Mucosa of stomach (tissue), 1 donor: ENCODE data around the gene KCTD2.

ENCODE experiments used
- H3K27me3 ChIP-seq: one replicate; pipeline ENCODE4 v1.7.0; 2013; ENCODE audit warnings: mild to moderate bottlenecking, low read length; ENCODE audit not compliant: control insufficient read depth, insufficient read depth
- H3K36me3 ChIP-seq: one replicate; pipeline ENCODE4 v1.7.0; 2013; ENCODE audit warnings: low read length; ENCODE audit not compliant: control insufficient read depth, insufficient read depth
- H3K4me1 ChIP-seq: one replicate; pipeline ENCODE4 v1.7.0; 2013; ENCODE audit warnings: mild to moderate bottlenecking, low read length; ENCODE audit not compliant: control insufficient read depth, insufficient read depth
- H3K4me3 ChIP-seq: one replicate; pipeline ENCODE4 v1.7.0; 2013; ENCODE audit warnings: low read length
- H3K9ac ChIP-seq: one replicate; pipeline ENCODE4 v1.7.0; 2013; ENCODE audit warnings: mild to moderate bottlenecking, low read length, moderate library complexity
- H3K9me3 ChIP-seq: one replicate; pipeline ENCODE4 v1.7.0; 2013; ENCODE audit warnings: mild to moderate bottlenecking, low read length, moderate library complexity; ENCODE audit not compliant: control insufficient read depth
- donor health status: Pancreatic carcinoma.

KCTD2 gene

GRCh38 chr17:75102385-75102821 is 55.4 kb downstream of the KCTD2 start:
- no peaks in the 10 kb centered on the region for H3K27me3 ChIP-seq

GRCh38 chr17:75103601-75104554 is 56.9 kb downstream of the KCTD2 start:
- H3K9me3 ChIP-seq, result no peaks in the 10 kb centered on the region
- no peaks in the 10 kb centered on the region for H3K27me3 ChIP-seq
- no peaks in the 10 kb centered on the region for H3K36me3 ChIP-seq
- no peak overlapping the region for H3K4me3 ChIP-seq
- no peak overlapping the region for H3K9ac ChIP-seq
- H3K4me1 ChIP-seq, result peaks cover 10% of the 10 kb centered on the region

More at GRCh38 chr17:75102385-75102821, 55.4 kb downstream of the KCTD2 start:
- no peak overlapping the region for H3K9ac ChIP-seq
- H3K4me1 ChIP-seq, result peaks cover 7% of the 10 kb centered on the region
- H3K9me3 ChIP-seq, result no peaks in the 10 kb centered on the region
- no peak overlapping the region for H3K4me3 ChIP-seq
- no peaks in the 10 kb centered on the region for H3K36me3 ChIP-seq

- Histone ChIP-seq H3K9ac (peak overlapping the region; percentile 25), H3K27me3 (no peaks in the 10 kb centered on the region), H3K4me1 (peaks cover 18% of the 10 kb centered on the region), H3K36me3 (no peaks in the 10 kb centered on the region), H3K4me3 (no peak overlapping the region), H3K9me3 (no peaks in the 10 kb centered on the region)
Observed at GRCh38 chr17:75105126-75106080, 58.4 kb downstream of the KCTD2 start.

DNA sequence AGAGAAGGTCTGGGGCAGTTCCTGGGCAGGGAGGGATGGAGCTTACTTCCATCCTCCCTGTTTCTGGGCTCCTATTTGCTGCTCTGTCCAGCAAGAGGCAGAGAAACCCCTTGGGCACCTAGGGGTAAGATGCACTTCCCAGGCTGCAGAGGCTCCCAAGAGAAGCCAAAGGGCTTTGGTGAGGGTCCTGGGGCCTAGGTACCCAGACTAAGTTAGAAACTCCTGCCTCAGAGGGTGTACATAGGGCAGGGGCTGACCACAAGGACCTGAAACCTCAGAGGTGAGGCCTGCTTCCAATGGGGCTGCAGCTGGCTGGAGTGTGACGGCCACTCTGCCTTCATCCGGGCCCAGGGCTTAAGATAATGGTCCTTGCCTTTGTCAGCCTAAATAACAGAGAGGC is 61.2 kb downstream of the KCTD2 start:
- no peaks in the 10 kb centered on the region for H3K9me3 ChIP-seq
- no peaks in the 10 kb centered on the region for H3K27me3 ChIP-seq
- H3K4me1 ChIP-seq, result peaks cover 32% of the 10 kb centered on the region
- H3K36me3 ChIP-seq, result no peaks in the 10 kb centered on the region
- H3K4me3 ChIP-seq, result no peak overlapping the region
- no peak overlapping the region for H3K9ac ChIP-seq

- Histone ChIP-seq H3K9me3 (no peaks in the 10 kb centered on the region), H3K27me3 (no peaks in the 10 kb centered on the region), H3K4me3 (peak overlapping the region; percentile 67), H3K4me1 (peaks cover 37% of the 10 kb centered on the region), H3K36me3 (no peaks in the 10 kb centered on the region), H3K9ac (peak overlapping the region; percentile 71)
Observed at GRCh38 chr17:75109046-75109406, 62.0 kb downstream of the KCTD2 start.

GRCh38 chr17:75109407-75110233 is 62.6 kb downstream of the KCTD2 start, which contains the start of gene ARMC7:
TSS of gene ARMC7 (plus strand) at chr17:75109969. CDS start at chr17:75110289, 320 bp downstream.
- Histone ChIP-seq H3K4me1 (peaks cover 42% of the 10 kb centered on the region), H3K4me3 (peak within 1 kb of the TSS; percentile 67), H3K27me3 (no peaks in the 10 kb centered on the region), H3K36me3 (no peaks in the 10 kb centered on the region), H3K9me3 (no peaks in the 10 kb centered on the region), H3K9ac (peak within 1 kb of the TSS; percentile 71)

- no peaks in the 10 kb centered on the region for H3K9me3 ChIP-seq
- no peaks in the 10 kb centered on the region for H3K36me3 ChIP-seq
- H3K27me3 ChIP-seq, result no peaks in the 10 kb centered on the region
- H3K4me3 ChIP-seq, result peak overlapping the region; percentile 67
- peaks cover 49% of the 10 kb centered on the region for H3K4me1 ChIP-seq
- peak overlapping the region; percentile 71 for H3K9ac ChIP-seq
Observed at GRCh38 chr17:75110234-75110937, 63.4 kb downstream of the KCTD2 start.

DNA sequence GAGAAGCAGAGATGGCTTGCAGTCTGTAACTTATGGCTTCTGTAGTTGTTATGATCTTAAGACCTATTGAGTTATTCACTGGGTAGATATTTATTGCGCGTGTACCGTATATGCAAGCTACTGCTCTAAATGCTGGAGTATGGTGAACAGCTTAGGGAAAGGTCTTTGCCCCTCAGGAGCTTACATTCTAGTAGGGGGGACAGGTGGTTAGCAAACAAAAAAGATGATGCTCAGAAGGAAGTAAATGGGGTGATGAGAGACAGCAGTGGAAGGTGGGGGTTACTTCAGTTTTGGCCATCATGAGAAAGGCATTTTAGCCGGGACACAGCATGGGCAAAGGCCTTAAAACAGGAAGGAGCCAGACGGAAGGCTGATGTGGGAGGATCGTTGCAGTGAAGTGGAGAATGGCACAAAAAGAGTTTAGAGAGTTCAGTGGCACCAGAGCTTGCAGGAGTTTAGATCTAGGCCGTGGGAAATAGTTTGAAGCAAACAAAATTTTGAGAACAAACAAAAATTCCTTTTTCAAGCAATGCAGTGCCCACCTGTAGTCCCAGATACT is 64.8 kb downstream of the KCTD2 start:
- H3K4me3 ChIP-seq, result no peak overlapping the region

GRCh38 chr17:75113798-75114551 is 67.0 kb downstream of the KCTD2 start:
- Histone ChIP-seq H3K36me3 (no peaks in the 10 kb centered on the region), H3K9ac (peak overlapping the region; percentile 90), H3K9me3 (no peaks in the 10 kb centered on the region), H3K4me1 (peaks cover 50% of the 10 kb centered on the region), H3K27me3 (no peaks in the 10 kb centered on the region), H3K4me3 (peak overlapping the region; percentile 97)

More for the DNA sequence above, 64.8 kb downstream of the KCTD2 start:
- Histone ChIP-seq H3K36me3 (no peaks in the 10 kb centered on the region), H3K4me1 (peaks cover 48% of the 10 kb centered on the region), H3K9me3 (no peaks in the 10 kb centered on the region), H3K27me3 (no peaks in the 10 kb centered on the region), H3K9ac (peak overlapping the region; percentile 12)

DNA sequence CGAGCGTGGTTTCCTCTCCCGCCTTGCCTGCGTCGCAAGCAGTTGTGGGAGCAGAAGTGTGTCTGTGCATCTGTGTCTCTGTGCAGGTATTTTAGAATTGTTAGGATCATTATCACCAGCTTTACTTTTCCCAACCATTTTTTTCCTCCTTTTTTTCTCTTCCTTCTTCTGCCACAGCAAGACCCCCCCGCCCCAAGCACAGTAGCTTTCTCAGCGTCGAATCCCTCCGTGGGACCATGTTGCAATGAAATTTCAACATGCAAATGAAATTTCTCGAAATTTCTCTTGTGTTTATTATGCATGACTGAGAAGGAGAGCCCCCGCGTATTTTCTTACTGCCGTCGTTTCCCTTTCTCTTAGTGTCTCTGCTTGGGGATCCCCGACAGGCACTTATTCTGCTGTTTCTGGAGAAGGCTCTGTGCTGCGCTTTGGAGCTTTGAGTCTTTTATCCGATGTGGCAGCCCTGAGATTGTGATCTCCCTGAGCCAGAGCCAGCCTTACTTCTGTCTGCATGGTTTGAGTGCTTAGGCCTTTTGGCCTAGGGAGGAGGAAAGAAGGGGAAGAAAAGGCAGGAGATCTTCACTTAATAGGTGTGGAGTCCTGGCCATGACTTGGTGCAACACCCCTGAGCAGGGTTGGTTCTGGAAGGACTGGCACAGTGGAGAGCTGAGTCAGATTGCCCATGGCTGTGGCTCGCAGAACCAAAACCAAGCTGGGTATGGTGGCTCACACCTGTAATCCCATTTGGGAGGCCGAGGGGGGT is 67.7 kb downstream of the KCTD2 start:
- H3K9ac ChIP-seq, result peak overlapping the region; percentile 90

More for the DNA sequence above, 67.7 kb downstream of the KCTD2 start:
- peak overlapping the region; percentile 97 for H3K4me3 ChIP-seq
- no peaks in the 10 kb centered on the region for H3K36me3 ChIP-seq
- H3K4me1 ChIP-seq, result peaks cover 51% of the 10 kb centered on the region
- H3K9me3 ChIP-seq, result no peaks in the 10 kb centered on the region
- no peaks in the 10 kb centered on the region for H3K27me3 ChIP-seq
